GM03348 (cell line): Measurements from ENCODE around the gene TYMP.
A peak's percentile ranks its signal among the peaks of the same experiment; 100 is the strongest.

ENCODE experiments used
- DNase-seq: peaks from one replicate; pipeline ENCODE4 v3.0.0; 2012; ENCODE audit warnings: low spot score

The TYMP gene

GRCh38 chr22:50505276-50505775 lies 24.5 kb downstream of the TYMP start:
- DNase-seq: no peak

DNA sequence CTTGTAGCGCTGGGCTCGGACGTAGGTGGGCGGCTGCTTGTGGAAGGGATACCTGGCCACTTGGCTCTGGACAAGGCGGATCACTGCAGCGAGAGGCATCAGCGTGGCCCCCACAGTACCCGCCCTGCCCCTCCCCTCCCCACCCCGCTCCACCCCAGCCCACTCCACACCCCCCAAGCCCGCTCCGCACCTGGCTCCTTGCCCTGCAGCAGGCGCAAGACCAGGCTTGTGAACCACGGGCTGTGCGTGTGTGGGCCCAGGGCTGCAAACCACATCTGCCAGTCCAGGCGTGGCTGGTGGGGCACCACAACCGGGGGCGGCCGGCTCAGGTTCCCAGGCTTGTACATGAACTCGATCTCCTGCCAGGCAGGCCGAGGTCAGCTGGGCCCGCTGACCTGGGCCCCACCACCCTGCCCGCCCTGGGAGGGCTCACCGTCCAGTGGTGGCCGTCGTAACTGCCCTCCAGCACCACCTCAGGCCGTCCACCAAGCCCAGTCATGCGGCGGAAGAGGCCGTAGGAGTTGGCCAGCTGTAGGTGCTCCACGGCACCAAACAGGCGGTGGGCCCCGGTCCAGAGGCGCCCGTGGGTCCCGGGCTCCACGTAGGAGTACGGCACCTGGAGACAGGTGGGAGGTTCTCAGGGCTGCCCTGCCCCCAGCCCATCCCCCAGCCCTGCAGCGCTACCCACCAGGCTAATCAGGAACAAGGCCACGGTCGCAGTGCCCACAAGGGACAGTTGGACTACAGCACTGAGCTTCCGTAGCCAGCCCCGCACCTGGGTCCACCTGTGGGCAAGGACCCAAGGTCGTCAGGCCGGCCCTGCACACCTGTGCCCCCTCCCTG lies 25.2 kb downstream of the TYMP start:
- DNase-seq: no peak

- no peak for DNase-seq
These were observed 26.2 kb downstream of the TYMP start for GRCh38 chr22:50503475-50504145.

DNA sequence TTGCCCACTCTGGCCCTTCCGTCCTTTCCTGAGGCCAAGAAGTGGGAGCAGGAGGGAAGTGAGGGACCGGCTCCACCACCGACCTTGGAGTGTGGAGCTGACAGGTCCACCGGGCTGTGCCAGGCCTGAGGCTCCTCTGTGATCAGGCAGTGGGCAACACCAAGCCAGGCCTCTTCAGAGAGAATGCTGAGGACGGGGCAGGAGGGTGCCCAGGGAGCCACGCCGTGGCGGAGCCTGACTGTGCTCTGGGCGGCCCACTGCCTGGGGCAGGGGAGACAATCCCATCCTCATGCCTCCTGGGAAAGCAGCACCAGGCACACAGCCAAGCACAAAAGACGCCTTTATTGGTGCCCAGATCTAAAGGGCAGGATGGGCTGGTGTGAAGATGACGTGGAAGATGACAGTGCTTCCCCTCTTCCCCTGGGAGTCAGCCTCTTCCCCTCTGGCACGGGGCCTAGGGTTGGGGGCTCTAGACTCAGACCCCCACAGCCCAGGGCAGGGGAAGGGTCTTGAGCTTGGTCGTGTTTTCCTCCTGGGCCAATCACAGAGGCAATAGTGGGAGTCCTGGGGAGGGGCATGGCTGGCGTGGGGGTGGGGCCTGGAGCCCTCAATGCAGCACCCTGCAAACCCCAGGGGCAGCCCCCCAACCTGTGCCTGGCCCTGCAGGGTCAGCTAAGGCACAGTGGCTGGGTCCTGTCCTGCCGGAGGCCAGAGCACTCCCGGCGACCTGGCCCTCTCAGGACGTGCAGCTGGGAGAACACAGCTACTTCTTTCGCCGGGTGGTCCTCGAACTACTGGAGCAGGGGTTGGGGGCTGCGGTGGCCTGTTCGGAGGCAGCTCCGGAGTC lies 27.0 kb downstream of the TYMP start:
- no peak for DNase-seq

DNA sequence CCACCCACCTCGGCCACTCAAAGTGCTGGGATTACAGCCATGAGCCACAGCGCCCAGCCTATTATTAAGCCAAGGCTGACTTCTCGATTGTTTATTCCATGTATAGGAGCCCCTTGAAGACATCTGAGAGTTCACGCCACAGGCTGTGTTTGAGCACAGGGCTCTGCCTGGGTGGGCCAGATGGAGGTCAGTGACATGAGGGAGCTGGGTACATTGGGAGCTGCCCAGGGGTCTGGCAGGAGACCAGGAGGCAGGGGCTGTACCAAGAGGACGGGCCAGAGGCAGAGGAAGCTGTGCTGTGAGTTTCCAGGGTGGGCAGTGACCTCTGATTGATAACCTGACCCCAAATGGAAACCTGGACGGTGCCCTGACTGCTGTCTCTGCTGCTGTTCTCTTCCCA lies 27.7 kb downstream of the TYMP start:
- DNase-seq: no peak

- no peak for DNase-seq
These were observed 29.4 kb downstream of the TYMP start for GRCh38 chr22:50500452-50500851.

GRCh38 chr22:50498322-50498890 lies 31.4 kb downstream of the TYMP start:
- DNase-seq: peak; percentile 72

DNA sequence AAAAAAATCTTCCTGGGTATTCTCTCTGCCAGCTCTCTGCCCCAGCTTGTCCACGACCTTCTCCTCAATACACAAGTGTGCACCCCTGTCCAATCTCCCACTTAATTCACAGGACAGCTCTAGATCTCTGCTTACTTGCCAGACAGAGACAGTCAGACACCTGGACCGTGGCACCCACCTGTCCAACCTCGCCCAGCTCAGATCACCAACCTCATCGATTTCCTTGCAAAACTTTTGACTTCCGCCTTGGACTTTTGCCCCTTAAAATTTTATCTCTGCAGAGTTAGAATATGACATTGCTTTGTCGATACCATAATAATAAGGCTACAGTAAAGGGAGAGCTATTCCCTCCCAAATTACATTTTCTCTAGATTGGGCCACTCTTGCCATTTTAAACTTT lies 32.7 kb downstream of the TYMP start:
- DNase-seq: no peak

GRCh38 chr22:50490531-50491308 lies 39.1 kb downstream of the TYMP start:
- DNase-seq: no peak

DNA sequence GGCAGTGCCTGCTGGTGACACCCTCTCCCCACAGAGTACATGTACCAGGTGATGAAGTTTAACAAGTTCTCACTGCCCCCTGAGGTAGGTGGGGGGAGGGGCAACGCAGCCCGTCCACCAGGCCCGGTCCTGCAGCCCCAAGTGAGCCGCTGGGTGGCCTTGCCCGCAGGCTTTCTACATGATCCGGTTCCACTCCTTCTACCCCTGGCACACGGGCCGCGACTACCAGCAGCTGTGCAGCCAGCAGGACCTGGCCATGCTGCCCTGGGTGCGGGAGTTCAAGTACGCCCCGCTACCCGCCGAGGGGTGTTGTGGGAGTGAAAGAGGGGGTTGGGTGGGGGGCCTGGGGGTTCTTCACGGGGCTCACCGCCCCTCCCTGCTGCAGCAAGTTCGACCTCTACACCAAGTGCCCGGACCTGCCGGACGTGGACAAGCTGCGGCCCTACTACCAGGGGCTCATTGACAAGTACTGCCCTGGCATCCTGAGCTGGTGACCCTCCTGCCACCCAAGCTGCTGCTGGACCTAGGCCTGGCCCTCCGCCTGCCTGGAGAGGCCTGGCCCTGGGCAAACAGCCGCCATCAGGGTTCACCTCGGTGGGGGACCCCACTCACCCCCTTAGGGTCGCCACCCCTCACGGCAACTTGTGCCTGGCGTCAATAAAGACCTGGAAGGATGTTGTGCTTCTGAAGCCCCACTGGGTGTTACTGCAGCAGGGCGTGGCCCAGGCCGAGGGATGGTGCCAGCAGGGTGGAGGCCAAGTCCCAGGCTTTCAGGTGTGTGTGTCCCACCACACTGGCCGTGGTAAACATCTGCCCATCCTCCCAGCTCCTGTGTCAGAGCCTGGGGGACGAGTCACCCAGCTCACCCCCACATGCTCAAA lies 40.2 kb downstream of the TYMP start:
- no peak for DNase-seq

DNA sequence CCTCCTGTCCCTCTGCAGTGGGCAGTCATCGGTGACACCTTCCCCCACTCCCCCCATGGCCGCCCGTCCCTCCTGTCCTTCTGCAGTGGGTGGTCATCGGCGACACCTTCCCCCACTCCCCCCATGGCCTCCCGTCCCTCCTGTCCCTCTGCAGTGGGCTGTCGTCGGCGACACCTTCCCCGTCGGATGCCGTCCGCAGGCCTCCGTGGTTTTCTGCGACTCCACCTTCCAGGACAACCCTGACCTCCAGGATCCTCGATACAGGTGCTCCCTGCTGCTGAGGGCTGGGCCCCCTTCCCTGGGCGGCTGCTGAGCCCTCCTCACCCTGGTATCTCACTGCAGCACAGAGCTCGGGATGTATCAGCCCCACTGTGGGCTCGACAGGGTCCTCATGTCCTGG lies 40.9 kb downstream of the TYMP start:
- DNase-seq: no peak

DNA sequence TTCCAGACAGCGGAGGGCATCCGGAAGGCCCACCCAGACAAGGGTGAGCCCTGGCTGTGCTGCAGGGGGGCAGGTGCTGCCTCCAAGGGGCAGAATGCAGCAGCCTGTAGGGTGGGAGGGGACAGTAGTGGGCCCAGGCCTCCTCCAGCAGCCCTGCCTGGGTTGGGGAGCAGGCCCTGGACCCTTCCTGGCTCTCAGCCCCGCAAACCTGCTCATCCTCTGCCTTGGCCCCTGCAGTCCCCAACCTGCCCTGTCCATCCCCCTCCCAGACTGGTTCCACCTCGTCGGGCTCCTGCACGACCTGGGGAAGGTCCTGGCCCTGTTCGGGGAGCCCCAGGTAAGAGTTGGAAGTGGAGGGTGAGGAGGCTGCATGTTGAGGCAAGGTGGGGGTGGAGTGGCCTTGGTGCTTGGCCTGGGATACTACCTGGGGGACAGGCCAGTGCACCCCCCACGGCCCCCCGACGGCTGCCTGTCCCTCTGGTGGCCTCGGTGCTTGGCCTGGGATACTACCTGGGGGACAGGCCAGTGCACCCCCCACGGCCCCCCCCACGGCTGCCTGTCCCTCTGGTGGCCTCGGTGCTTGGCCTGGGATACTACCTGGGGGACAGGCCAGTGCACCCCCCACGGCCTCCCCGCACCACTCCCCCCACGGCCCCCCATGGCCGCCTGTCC lies 41.7 kb downstream of the TYMP start:
- no peak for DNase-seq

- no peak for DNase-seq
These were observed 42.4 kb downstream of the TYMP start for GRCh38 chr22:50487290-50488005.

DNA sequence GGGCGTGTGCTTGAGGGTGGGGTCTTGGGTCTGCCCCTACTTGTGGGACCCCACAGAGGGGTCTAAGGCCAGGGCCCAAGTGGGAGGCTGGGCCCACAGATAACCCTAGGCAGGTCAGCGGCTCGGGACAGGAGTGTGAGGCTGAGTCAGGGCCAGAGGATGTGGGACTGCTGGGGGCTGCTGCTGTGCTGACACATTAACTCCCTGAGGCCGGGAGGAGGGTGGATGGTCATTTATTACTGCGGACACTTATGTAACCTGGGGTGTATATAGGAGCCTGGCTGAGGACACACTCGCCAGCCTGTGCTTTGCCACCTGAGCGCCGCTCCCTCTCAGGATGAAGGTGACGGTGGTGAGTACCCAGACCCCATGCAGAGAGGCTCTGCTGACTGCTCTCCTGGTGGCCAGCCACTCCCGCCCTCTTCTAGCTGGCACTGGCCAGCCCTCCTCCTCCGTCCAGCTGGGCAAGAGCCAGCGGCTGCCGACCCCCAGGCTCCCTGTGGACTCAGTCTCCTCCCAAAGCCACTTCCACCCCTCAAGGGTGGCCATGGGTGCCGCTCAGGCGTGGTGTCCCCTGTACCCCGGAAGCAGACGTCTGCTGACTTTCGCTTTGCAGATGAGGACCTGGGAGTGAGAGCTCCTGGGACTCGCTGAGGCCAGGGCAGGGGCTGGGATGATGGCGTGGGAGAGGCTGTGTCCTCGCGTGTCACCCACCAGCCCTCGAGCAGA lies 43.1 kb downstream of the TYMP start, which contains the start of gene MIOX:
MIOX (plus strand) TSS at position 299 of the 729 bp plus-strand sequence; CDS start at position 338, 39 bp downstream.
- no peak for DNase-seq

DNA sequence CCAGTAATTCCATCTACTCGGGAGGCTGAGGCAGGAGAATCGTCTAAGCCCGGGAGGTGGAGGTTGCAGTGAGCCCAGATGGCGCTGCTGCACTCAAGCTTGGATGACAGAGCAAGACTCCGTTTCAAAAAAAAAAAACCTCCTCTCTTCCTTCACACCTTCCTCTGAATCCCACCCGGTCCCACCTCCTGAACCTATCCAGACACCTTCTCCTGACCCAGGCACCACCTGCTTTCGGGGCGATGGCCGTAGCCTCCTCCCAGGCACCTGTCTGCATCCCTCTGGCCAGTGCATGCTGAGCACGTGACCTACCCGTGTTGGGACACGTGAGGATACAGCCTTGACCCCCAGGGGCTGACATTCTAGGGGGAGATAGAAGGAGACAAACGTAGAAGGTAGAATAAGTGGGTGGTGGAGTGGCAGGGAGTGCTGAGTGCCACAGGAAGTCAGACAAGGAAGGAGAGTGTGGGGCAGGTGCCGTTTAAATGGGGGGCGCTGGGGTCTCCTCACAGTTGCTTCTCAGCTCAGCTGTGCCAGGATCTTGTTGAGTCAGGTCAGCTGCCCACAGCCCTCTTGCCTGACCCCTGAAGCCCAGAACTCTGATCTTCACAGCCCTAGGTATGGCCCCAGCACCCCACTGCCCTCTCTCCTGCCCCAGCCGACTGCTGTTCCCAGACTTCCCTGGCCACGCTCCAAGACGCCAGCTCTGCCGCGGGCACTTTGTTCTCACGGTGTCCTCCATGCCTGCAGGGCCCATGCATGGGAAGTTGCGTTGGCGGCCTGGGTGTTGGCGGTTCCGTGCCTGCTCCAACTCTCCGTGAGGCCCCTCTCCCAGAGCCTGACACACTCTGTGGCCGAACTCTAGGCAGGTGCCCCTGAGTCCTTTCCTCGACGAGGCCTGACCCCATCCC lies 44.3 kb downstream of the TYMP start:
- DNase-seq: no peak

GRCh38 chr22:50483977-50484853 lies 45.6 kb downstream of the TYMP start:
- no peak for DNase-seq
